T-cell (primary cell): ENCODE measurements around the gene SLC25A20. TPM values are rescaled to one million over a fixed set of nuclear protein-coding genes. Genes with fewer than 3 reads are reported as not detected.

ENCODE experiments used
- ATAC-seq, 4 experiments: fragments of 200-7000 bp in 3 of 4; fragments of 150-1000 bp in 1 of 4; cut with Tn5 transposase; replicated peaks in 1 of 4; 1 replicate in 3 of 4; 2 replicates in 1 of 4; pipeline ENCODE4 v1.10.0; 2021; ENCODE audit warnings: moderate library complexity in 3 of 4, mild to moderate bottlenecking in 2 of 4, moderate number of reproducible peaks in 1 of 4
- CTCF ChIA-PET, 2 donors: fragments of 300-600 bp; sonication (Branson Sonifier 250); formaldehyde crosslinking; loops; one replicate each; lab custom pipeline; 2022; ENCODE audit warnings: antibody characterized with exemption in 2 of 2; lab: Charles Lee
- POLR2A ChIA-PET, 2 donors: fragments of 300-600 bp; sonication (Branson Sonifier 250); formaldehyde crosslinking; loops; one replicate each; lab custom pipeline; 2022; ENCODE audit warnings: antibody characterized with exemption in 2 of 2; lab: Charles Lee
- DNase-seq, 35 experiments: peaks; one replicate each; pipeline versions ENCODE4 v3.0.0 to v3.0.0-alpha.2; 2013 to 2023
- H3K27ac ChIP-seq: one replicate; pipeline ENCODE4 v1.5.1; 2013; ENCODE audit warnings: low read length
- H3K27me3 ChIP-seq, 2 experiments: replicated peaks in 1 of 2; 1 replicate in 1 of 2; 2 replicates in 1 of 2; pipeline versions ENCODE4 v1.6.1 to v1.7.0; 2013; ENCODE audit warnings: low read length in 1 of 2, mixed read lengths in 1 of 2; ENCODE audit not compliant: control insufficient read depth in 2 of 2, insufficient read depth in 2 of 2; ENCODE audit errors: extremely low read depth in 1 of 2
- H3K36me3 ChIP-seq, 2 donors: 1 replicate in 1 of 2; 2 replicates in 1 of 2; pipeline versions ENCODE4 v1.6.1 to v1.7.0; 2013; ENCODE audit warnings: low read length in 1 of 2; ENCODE audit not compliant: control insufficient read depth in 2 of 2, insufficient read depth in 1 of 2; ENCODE audit errors: extremely low read depth in 1 of 2
- H3K4me1 ChIP-seq, 2 experiments: 1 replicate in 1 of 2; 2 replicates in 1 of 2; pipeline versions ENCODE4 v1.6.1 to v1.7.0; 2013; ENCODE audit warnings: low read length in 2 of 2, mixed read lengths in 1 of 2; ENCODE audit not compliant: insufficient read depth in 2 of 2, control insufficient read depth in 1 of 2; ENCODE audit errors: extremely low read depth in 1 of 2
- H3K4me3 ChIP-seq, 2 donors: 1 replicate in 1 of 2; 2 replicates in 1 of 2; pipeline versions ENCODE4 v1.5.1 to v1.7.0; 2013; ENCODE audit warnings: mild to moderate bottlenecking in 2 of 2, low read length in 1 of 2, moderate library complexity in 1 of 2; ENCODE audit not compliant: control insufficient read depth in 1 of 2; ENCODE audit errors: extremely low read depth in 1 of 2
- H3K9me3 ChIP-seq: 2 replicates; pipeline ENCODE4 v1.7.0; 2013
- H3K27ac Mint-ChIP-seq, 2 donors: one replicate each; pipeline ENCODE4 v1.8.0; 2020 to 2021; ENCODE audit warnings: mild to moderate bottlenecking in 2 of 2, mixed read lengths in 2 of 2
- H3K27me3 Mint-ChIP-seq, 2 donors: one replicate each; pipeline ENCODE4 v1.8.0; 2021 to 2022; ENCODE audit warnings: mixed read lengths in 2 of 2
- H3K36me3 Mint-ChIP-seq: one replicate; pipeline ENCODE4 v1.8.0; 2021; ENCODE audit warnings: mixed read lengths
- H3K4me1 Mint-ChIP-seq, 3 donors: one replicate each; pipeline ENCODE4 v1.8.0; 2020 to 2022; ENCODE audit warnings: mixed read lengths in 3 of 3, mild to moderate bottlenecking in 1 of 3
- H3K4me3 Mint-ChIP-seq, 3 donors: one replicate each; pipeline ENCODE4 v1.8.0; 2020 to 2022; ENCODE audit warnings: mild to moderate bottlenecking in 3 of 3, mixed read lengths in 3 of 3, moderate library complexity in 3 of 3
- H3K9me3 Mint-ChIP-seq, 3 donors: one replicate each; pipeline ENCODE4 v1.8.0; 2020 to 2022; ENCODE audit warnings: mixed read lengths in 3 of 3
- WGBS: methylation state at CpG from one replicate; pipeline ENCODE4 v1.1.5; 2013; ENCODE audit warnings: missing lambda C conversion rate; ENCODE audit not compliant: insufficient coverage; 5-methylcytosine and 5-hydroxymethylcytosine counted together
- total RNA-seq, 35 experiments: library from RNA in 6 of 35; stranded (reverse) in 6 of 35; fragments of 120-200 nt in 1 of 35; gene quantifications; one replicate each; pipeline versions ENCODE4 v1.2.1 to v1.2.4 and lab custom pipeline; 2013 to 2026

The SLC25A20 gene
- total RNA-seq, 5 donors from 2014 or later (not counting 1 experiment from before 2014, with no cell fraction given) = 9.4 to 18.2 (median 14.7) TPM

DNA sequence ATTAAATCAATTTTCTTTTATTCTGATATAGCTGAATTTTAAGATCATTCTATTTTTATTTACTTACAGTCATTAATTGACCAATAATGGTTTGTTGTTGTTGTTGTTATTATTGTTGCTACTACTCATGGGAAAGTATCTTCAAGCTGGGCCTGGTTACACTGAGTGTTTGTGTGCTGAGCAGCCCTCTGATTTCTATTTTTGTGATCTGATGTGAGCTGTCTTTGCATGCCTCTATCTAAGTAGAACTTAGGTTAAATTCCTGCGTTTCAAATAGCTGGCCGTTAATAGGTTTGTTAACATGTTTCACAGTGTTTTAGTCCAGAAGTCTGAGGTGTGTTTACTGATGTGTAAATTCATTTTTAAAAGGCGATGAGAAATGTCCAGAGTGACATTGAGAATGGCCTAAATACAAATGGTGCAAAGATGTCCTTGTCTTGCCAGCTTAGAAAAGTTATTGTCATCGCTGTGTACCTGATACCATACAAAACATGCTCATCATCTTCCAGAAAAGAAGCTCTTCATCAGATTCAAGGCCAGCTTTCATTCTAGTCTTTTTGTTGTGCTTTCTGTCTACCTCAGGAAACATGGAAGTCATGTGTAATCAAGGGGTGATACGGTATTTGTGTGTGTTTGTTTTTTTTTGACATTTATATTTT, 35.8 kb upstream of the SLC25A20 start:
- H3K4me3 ChIP-seq = no peak overlapping the region
- no peaks in the 10 kb centered on the region for H3K27me3 ChIP-seq
- ATAC-seq = no peak
- no peaks in the 10 kb centered on the region for H3K9me3 Mint-ChIP-seq
- no peak overlapping the region for H3K4me3 Mint-ChIP-seq
- ChIA-PET POLR2A (interaction anchor here in 1 of 2 donors (0.6 kb wide), 2 partner anchors 102 to 1055 kb away, joined by 4 to 5 read pairs; no protein-coding TSS in a partner anchor), CTCF (no interaction called here)
- no peak for DNase-seq
- H3K9me3 ChIP-seq = no peaks in the 10 kb centered on the region
- peaks cover 44 to 59% (median 58%) of the 10 kb centered on the region in 3 donors for H3K4me1 Mint-ChIP-seq
- H3K4me1 ChIP-seq = peaks cover under 1 to 19% of the 10 kb centered on the region in 2 experiments
- no CpG with 5 or more reads among the region's 5 CpGs for WGBS
- no peaks in the 10 kb centered on the region for H3K27me3 Mint-ChIP-seq
- no peak overlapping the region for H3K27ac Mint-ChIP-seq
- H3K36me3 ChIP-seq = peaks cover 13 to 46% of the 10 kb centered on the region in 2 donors
- peaks cover 53% of the 10 kb centered on the region for H3K36me3 Mint-ChIP-seq
- H3K27ac ChIP-seq = no peak overlapping the region

DNA sequence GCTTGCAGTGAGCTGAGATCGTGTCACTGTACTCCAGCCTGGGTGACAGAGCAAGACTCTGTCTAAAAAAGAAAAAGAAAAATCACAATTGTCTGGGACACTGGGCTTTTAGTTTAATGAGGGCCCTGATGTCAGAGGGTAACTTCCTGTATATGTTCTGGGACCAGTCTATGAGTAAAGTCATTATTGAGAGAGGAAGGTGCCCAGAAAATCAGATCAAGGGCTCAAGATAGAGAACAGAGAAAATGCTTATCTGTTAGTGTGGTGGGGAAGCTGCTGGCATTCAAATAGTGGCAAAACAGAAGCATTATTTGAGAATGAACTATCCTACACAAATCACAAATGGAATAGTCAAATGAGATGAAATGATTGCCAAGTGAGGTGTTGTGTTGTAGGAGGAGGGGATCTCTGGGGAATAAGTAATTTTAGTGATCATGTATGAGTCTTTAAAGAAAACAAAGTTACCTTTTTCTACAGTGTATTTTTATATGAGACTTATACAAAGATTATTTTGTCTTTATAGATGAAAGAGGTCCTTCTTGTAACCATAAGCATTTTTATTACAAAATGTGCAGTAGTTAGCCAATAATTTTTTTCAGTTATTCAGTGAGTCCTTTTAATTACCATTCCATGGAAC, 33.4 kb upstream of the SLC25A20 start:
- DNase-seq = no peak
- H3K4me3 Mint-ChIP-seq = peak overlapping the region in 1 of 3 donors; percentile 3
- ChIA-PET POLR2A (no interaction called here), CTCF (interaction anchor here in 1 of 2 donors (0.6 kb wide), 1 partner anchor 61 kb away, joined by 3 read pairs; no protein-coding TSS in a partner anchor)
- ATAC-seq = no peak
- peaks cover 60% of the 10 kb centered on the region for H3K36me3 Mint-ChIP-seq
- Histone ChIP-seq H3K9me3 (no peaks in the 10 kb centered on the region), H3K27me3 (no peaks in the 10 kb centered on the region), H3K4me3 (no peak overlapping the region), H3K4me1 (peaks cover 18 to 27% of the 10 kb centered on the region in 2 experiments), H3K27ac (no peak overlapping the region), H3K36me3 (peaks cover 20 to 58% of the 10 kb centered on the region in 2 donors)
- peak overlapping the region in 1 of 2 donors; percentile 2 for H3K27ac Mint-ChIP-seq
- H3K27me3 Mint-ChIP-seq = no peaks in the 10 kb centered on the region
- H3K4me1 Mint-ChIP-seq = peaks cover 59 to 72% (median 70%) of the 10 kb centered on the region in 3 donors
- no CpG with 5 or more reads among the region's 1 CpG for WGBS
- H3K9me3 Mint-ChIP-seq = no peaks in the 10 kb centered on the region

DNA sequence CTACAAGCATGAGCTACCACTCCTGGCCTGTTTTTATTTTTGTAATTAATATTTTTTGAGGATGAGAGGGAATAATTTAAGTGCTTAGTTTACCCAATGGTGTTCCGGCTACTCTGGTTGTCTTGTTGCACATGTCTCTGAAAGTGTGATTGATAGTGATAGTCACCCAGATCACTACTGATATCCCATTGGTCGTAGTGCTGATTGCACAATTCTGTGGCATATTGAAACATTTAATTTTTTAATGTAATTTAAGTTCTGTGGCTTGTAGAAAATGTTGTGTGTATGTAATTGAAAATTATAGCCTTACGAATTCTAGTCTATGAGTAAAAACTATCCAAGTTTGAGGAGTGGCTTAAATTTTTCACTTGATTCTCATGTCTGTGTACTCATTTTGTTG, 31.9 kb upstream of the SLC25A20 start:
- Histone ChIP-seq H3K9me3 (no peaks in the 10 kb centered on the region), H3K4me3 (no peak overlapping the region), H3K27me3 (no peaks in the 10 kb centered on the region), H3K4me1 (peaks cover 21 to 35% of the 10 kb centered on the region in 2 experiments), H3K27ac (no peak overlapping the region), H3K36me3 (peaks cover 20 to 53% of the 10 kb centered on the region in 2 donors)
- POLR2A ChIA-PET = interaction anchor here (0.5 to 0.6 kb wide), 2 partner anchors 121 to 233 kb away, joined by 3 to 7 read pairs; no protein-coding TSS in a partner anchor
- CTCF ChIA-PET = interaction anchor here in 1 of 2 donors (0.5 to 1.2 kb wide), 2 partner anchors 21 to 25 kb away, joined by 3 read pairs; no protein-coding TSS in a partner anchor
- Mint-ChIP-seq H3K27me3 (no peaks in the 10 kb centered on the region), H3K27ac (no peak overlapping the region), H3K36me3 (peaks cover 68% of the 10 kb centered on the region), H3K4me3 (no peak overlapping the region), H3K4me1 (peaks cover 71 to 79% (median 77%) of the 10 kb centered on the region in 3 donors), H3K9me3 (no peaks in the 10 kb centered on the region)
- WGBS = no CpG with 5 or more reads among the region's 3 CpGs
- DNase-seq = no peak
- ATAC-seq = no peak

DNA sequence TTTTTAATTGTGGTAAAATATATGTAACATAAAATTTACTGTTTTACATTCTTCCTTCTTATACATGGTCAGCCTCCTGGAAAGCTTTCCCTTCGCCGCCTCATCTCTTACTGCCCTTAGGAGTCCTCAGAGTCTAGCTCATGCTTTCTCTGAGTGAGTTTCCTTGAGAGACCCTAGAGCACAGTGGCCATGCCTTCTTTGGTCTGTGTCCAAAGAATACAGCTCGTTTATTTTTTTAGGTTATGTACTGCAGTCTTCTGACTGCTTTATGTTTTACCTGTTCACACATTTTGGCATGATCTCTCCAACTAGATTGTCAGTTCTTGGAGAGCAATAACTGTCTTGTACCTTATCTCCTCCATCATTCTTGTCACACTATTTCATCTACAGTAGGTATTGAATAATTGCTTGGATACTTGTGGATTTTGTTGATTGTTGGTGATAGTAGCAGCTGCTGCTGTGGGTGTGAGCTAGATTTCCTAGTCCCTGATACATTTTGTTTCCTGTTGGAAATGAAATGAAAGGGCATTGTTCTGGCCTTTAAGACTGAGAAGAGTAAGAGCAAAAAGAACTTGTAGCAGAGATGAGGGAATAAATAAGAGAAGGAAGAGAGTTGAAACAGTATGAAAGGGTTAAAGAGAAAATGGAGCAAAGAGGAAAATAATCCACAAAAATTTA, 30.8 kb upstream of the SLC25A20 start:
- Histone ChIP-seq H3K9me3 (no peaks in the 10 kb centered on the region), H3K27me3 (no peaks in the 10 kb centered on the region), H3K4me3 (no peak overlapping the region), H3K36me3 (peaks cover 20 to 53% of the 10 kb centered on the region in 2 donors), H3K27ac (no peak overlapping the region), H3K4me1 (peaks cover 21 to 35% of the 10 kb centered on the region in 2 experiments)
- Mint-ChIP-seq H3K27me3 (no peaks in the 10 kb centered on the region), H3K27ac (peak overlapping the region; percentile 3 to 56), H3K9me3 (no peaks in the 10 kb centered on the region), H3K4me1 (peaks cover 70 to 74% (median 71%) of the 10 kb centered on the region in 3 donors), H3K36me3 (peaks cover 60% of the 10 kb centered on the region), H3K4me3 (peak overlapping the region in 2 of 3 donors; percentile 10 to 56)
- CTCF ChIA-PET = interaction anchor here in 1 of 2 donors (0.6 kb wide), 1 partner anchor 1861 kb away, joined by 4 read pairs; no protein-coding TSS in a partner anchor
- no peak for DNase-seq
- 83% methylated on average over 3 of the region's 3 CpGs for WGBS
- ATAC-seq = no peak
- POLR2A ChIA-PET = interaction anchor here (0.5 to 0.7 kb wide), 4 partner anchors 9 to 1615 kb away, joined by 3 to 8 read pairs (median 4); no protein-coding TSS in a partner anchor

DNA sequence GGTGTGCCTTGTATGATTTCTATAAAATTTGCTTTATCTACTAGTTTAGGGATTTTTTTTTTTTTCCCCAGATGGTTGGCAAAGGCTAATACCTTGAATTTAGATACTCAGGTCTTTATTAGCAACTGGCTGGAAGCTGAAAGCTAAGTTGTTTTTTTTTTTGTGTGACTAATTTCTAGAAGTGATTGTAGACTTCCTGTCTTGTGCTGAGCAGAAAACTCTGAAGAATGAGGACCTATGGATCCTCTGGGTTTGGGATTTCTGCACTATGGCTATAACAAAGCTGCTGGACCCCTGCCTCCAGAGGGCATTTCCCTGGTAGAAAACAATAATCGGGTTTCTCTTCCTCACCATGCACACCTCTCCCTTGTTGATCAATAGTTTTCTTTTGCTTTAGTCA, 30.0 kb upstream of the SLC25A20 start:
- Histone ChIP-seq H3K4me1 (peaks cover 21 to 35% of the 10 kb centered on the region in 2 experiments), H3K36me3 (peaks cover 20 to 55% of the 10 kb centered on the region in 2 donors), H3K9me3 (no peaks in the 10 kb centered on the region), H3K27ac (no peak overlapping the region), H3K4me3 (no peak overlapping the region), H3K27me3 (no peaks in the 10 kb centered on the region)
- Mint-ChIP-seq H3K27me3 (no peaks in the 10 kb centered on the region), H3K4me1 (peaks cover 66 to 68% (median 67%) of the 10 kb centered on the region in 3 donors), H3K9me3 (no peaks in the 10 kb centered on the region), H3K36me3 (peaks cover 54% of the 10 kb centered on the region), H3K27ac (peak overlapping the region in 1 of 2 donors; percentile 66), H3K4me3 (peak overlapping the region; percentile 9 to 22 (median 20))
- no peak for ATAC-seq
- WGBS = no CpG with 5 or more reads among the region's 1 CpG
- ChIA-PET POLR2A (interaction anchor here (0.7 to 1.4 kb wide), 3 partner anchors 9 kb away, joined by 3 to 8 read pairs (median 7); no protein-coding TSS in a partner anchor), CTCF (interaction anchor here in 1 of 2 donors (0.6 to 1.1 kb wide), 4 partner anchors 10 to 1860 kb away, joined by 3 to 6 read pairs (median 4); partner anchors contain the start of gene ARIH2)
- no peak for DNase-seq
